Epithelial cell of esophagus (primary cell): Measurements from ENCODE around the gene BCL2.
A peak's percentile ranks its signal among the peaks of the same experiment; 100 is the strongest.
"Not testable (repeated sequence)": the region's sequence is repeated elsewhere in the genome, so short reads cannot be mapped to it uniquely, and the experiment has no call there.

Source experiments
- DNase-seq: peaks from one replicate; pipeline ENCODE4 v3.0.0; 2010; ENCODE audit warnings: low read depth
- H3K4me3 ChIP-seq: 2 replicates; pipeline ENCODE4 v1.5.1; 2011; ENCODE audit warnings: mild to moderate bottlenecking, low read length, control low read depth
- TF ChIP-seq, protein P1 (sequence below): IDR thresholded peaks from 2 replicates; pipeline ENCODE4 v1.5.1; 2011; ENCODE audit warnings: low read depth, mild to moderate bottlenecking, low read length, control low read depth, inconsistent platforms; ENCODE audit not compliant: insufficient read depth; ENCODE audit errors: missing control alignments

The BCL2 gene

DNA sequence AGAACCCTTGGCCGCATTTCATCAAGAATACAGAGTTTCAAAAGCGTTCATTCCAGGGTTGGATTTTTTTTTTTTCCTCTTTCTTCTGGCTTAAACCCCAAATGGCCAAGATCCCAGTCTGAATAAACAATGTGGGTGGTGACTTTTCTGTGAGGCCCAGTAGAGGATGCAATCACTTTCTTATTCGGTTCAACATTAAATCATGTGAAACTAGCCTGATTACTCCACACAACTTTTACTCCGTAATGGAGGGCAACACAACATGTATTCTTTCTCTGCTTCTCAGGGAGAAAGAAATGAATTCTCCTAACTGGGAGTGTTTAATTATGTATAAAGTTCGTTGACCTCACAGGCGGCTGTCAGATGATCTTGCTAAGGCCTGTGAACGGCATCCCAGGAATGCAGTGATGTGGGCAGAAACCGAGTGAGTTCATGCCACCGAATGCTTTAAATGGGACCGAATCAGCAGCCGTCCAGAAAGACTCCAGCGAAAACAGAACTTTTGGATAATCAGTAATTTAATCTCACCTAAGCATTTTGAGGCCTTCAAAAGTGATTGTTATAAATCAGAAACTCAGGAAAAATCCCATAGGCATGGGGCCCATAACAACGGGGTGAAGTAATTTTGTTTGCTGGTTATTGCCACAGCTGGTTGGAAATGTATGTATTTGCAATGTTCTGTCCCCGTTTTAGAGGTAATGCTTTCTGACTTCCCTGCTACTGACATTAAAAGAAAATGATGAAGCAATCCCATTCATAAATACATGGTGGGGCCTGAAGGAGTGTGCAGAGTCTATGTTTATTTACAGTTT is 81.5 kb downstream of the BCL2 start:
- DNase-seq, result peak; percentile 84
- no peak overlapping the region for H3K4me3 ChIP-seq
- TF ChIP-seq, protein P1, sequence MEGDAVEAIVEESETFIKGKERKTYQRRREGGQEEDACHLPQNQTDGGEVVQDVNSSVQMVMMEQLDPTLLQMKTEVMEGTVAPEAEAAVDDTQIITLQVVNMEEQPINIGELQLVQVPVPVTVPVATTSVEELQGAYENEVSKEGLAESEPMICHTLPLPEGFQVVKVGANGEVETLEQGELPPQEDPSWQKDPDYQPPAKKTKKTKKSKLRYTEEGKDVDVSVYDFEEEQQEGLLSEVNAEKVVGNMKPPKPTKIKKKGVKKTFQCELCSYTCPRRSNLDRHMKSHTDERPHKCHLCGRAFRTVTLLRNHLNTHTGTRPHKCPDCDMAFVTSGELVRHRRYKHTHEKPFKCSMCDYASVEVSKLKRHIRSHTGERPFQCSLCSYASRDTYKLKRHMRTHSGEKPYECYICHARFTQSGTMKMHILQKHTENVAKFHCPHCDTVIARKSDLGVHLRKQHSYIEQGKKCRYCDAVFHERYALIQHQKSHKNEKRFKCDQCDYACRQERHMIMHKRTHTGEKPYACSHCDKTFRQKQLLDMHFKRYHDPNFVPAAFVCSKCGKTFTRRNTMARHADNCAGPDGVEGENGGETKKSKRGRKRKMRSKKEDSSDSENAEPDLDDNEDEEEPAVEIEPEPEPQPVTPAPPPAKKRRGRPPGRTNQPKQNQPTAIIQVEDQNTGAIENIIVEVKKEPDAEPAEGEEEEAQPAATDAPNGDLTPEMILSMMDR, result no peak

DNA sequence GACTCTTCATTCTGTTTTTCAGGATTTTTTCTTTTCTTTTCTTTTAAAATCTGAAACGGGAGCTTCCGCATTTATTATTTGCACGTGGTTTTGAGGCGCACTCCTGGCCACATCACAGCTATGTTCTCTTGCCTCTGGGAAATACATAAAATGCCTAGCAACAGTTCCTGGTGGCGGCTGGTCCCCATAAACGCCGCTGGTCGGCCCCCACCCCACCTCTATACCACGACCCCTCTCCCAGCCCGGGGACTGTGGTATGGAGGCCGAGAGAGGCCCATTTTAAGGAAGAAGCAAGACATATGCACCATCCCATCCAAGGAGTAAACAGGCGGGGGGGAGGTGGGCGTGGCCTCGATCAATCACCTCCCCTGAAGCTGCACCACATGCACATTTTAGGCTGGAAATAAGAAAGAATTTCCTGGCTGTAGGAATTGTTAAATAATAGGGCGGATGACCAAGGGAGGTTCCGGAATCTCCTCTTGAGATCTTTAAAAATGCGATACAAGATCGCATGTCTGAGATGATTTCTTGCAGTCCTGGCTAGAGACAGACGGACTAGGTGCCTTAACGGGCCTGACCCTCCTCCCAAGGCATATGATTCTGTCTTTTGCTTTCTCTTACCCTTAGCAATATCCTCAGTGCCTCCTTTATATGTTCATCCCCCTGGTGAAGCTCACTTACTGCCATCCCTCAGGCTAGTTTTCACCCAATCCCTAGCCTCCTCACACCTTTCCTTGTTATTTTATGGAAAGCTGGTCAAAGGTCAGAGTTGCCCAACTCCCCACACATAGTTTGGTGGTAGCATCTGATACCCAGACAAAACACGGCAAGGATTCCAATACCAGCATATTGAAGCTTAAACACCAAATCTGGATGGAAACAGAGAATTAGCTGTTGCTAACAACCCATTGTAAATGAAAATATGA is 82.4 kb downstream of the BCL2 start:
- H3K4me3 ChIP-seq, result no peak overlapping the region
- DNase-seq, result peak; percentile 5
- TF ChIP-seq, protein P1, result no peak

DNA sequence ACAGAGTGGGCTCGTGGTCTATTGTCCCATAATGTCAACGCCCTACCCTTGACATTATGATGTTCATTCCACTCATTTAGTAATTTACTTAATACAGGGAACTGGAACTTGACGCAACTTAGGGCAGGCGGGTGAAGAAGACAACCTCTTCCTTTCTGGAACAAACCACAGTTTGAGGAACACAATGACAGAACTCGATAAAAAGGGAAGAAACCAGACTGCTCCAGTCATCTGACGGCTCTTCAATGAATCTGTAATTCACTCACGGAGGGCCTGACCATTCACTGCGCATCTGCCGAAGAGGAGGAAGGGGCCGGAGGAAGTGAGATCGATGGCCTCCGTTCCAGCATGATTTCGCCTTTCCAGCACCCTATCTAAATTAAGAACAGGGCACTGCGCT is 83.2 kb downstream of the BCL2 start:
- TF ChIP-seq, protein P1, result no peak
- H3K4me3 ChIP-seq, result no peak overlapping the region
- DNase-seq, result no peak

DNA sequence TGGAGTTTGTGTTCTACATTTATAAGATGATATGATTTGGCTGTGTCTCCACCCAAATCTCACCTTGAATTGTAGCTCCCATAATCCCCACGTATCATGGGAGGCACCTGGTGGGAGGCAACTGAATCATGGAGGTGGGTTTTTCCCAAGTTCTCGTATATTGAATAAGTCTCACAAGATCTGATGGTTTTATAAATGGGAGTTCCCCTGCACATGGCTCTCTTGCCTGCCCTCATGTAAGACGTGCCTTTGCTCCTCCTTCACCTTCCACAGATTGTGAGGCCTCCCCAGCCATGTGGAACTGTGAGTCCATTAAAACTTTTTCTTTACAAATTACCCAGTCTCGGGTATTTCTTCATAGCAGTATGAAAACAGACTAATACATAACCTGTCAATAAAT is 83.6 kb downstream of the BCL2 start:
- not testable (repeated sequence) for H3K4me3 ChIP-seq, DNase-seq

DNA sequence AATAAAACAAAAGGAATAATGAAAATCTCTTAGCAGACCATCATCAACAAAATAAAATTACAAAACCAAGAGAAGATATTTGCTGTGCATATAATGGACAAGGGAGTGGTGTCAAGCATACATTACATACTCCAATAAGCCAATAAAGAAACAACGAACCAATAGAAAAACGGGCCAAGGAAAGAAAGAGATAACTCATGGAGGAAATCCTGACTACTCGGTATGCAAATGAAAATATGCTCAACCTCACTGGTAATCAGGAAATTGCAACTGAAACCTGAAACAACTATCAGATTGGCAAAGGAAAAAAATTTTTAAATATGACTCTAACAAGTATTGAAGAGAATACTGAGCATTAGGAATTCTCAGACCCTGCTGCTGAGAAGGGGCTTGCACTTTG is 84.7 kb downstream of the BCL2 start:
- no peak for DNase-seq
- TF ChIP-seq, protein P1, result no peak
- H3K4me3 ChIP-seq, result no peak overlapping the region

DNA sequence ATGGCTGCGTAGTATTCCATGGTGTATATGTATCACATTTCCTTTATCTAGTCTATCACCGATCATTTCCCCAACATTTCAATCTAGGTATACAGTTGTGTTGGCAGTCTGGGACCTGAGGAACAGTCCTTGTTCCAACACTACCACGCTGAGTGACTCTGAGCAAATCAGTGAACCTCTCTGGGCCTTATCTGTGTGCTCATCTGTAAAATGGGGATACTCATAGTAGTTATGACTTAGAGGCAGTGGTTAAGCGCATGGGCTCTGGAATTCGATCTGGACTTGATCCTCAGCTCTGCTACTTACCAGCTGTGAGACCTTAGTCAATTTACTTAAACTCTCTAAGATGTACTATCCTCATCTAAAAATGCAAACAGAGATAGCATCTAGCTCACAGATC is 85.1 kb downstream of the BCL2 start:
- TF ChIP-seq, protein P1, result no peak
- DNase-seq, result no peak
- H3K4me3 ChIP-seq, result no peak overlapping the region

DNA sequence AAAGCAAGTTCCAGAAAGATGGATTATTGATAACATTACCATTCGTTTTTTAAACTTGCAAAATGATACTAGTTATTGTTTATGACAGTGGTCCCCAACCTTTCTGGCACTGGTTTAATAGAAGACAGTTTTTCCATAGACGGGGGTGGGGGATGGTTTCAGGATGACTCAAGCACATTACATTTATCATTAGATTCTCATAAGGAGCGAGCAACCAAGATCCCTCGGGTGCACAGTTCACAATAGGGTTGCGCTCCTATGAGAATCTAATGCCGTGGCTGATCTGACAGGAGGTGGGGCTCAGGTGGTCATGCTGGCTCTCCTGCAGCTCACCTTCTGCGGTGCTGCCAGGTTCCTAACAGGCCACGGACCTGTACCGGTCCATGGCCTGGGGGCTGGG is 86.2 kb downstream of the BCL2 start:
- DNase-seq, result no peak
- TF ChIP-seq, protein P1, result no peak
- no peak overlapping the region for H3K4me3 ChIP-seq
